Amygdala (tissue), 56 donors: ENCODE measurements around the gene FNDC7.

Experiments used
- DNase-seq, 56 donors: peaks; one replicate each; lab custom pipeline; 2025; lab: John Stamatoyannopoulos, UW

The FNDC7 gene

GRCh38 chr1:108785880-108786279, 73.2 kb downstream of the FNDC7 start:
- DNase-seq, result no peak

GRCh38 chr1:108791790-108792189, 79.1 kb downstream of the FNDC7 start:
- no peak for DNase-seq
